22Rv1 (cell line): Measurements from ENCODE around the gene BAG2.

Experiments
- ZFX ChIP-seq: fragments of 450-650 bp; IDR thresholded peaks from 2 replicates; pipeline ENCODE4 v1.6.1; 2017; ENCODE audit warnings: antibody characterized with exemption, borderline replicate concordance
- TF ChIP-seq, protein P1 (sequence below): fragments of 450-650 bp; IDR thresholded peaks from 2 replicates; pipeline ENCODE4 v1.5.1; 2017; ENCODE audit warnings: mild to moderate bottlenecking

DNA sequence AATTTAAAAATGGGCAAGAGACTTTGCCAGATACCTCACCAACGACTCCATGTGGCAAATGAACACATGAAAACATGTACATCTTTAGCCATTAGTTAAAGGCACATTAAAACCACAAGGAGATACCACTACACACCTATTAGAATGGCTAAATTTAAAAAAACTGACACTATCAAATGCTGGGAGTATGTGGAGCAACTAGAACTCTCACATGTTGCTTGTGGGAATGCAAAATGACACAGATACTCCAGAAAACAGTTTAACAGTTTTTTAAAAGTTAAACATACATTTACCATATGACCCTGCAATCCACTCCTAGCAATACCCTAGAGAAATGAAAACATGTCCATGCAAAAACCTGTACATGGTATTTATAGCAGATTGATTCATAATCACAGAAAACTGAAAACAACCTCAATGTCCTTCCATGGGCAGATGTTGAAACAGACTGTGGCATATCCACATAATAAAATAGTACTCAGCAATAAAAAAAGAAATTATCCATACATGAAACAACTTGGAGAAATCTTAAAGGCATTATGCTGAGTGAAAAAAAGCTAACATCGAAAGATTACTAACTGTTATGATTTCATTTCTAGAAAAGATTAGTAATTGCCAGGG lies 48.1 kb downstream of the BAG2 start:
- TF ChIP-seq, protein P1, sequence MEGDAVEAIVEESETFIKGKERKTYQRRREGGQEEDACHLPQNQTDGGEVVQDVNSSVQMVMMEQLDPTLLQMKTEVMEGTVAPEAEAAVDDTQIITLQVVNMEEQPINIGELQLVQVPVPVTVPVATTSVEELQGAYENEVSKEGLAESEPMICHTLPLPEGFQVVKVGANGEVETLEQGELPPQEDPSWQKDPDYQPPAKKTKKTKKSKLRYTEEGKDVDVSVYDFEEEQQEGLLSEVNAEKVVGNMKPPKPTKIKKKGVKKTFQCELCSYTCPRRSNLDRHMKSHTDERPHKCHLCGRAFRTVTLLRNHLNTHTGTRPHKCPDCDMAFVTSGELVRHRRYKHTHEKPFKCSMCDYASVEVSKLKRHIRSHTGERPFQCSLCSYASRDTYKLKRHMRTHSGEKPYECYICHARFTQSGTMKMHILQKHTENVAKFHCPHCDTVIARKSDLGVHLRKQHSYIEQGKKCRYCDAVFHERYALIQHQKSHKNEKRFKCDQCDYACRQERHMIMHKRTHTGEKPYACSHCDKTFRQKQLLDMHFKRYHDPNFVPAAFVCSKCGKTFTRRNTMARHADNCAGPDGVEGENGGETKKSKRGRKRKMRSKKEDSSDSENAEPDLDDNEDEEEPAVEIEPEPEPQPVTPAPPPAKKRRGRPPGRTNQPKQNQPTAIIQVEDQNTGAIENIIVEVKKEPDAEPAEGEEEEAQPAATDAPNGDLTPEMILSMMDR = no peak
- no peak for TF ChIP-seq ZFX
